ENCODE measurements around the gene TBC1D7. TPM values are rescaled to one million over a fixed set of nuclear protein-coding genes. Genes with fewer than 3 reads are reported as not detected.

Gene TBC1D7
- total RNA-seq: 10 to 100 TPM in 2 of 4 donors, 1 to 10 TPM in 2; 5.3 to 11.3 (median 8.9) TPM

GRCh38 chr6:13328076-13328874, at the start of gene TBC1D7:
Gene TBC1D7 (minus strand): TSS chr6:13328537. CDS start chr6:13326898, 1,639 bp downstream.
- DNase-seq (ENCODE audit: low spot score) (peak; percentile 74), ATAC-seq (ENCODE audit: low FRiP score) (peak; percentile 96)
- TF ChIP-seq, protein P1, sequence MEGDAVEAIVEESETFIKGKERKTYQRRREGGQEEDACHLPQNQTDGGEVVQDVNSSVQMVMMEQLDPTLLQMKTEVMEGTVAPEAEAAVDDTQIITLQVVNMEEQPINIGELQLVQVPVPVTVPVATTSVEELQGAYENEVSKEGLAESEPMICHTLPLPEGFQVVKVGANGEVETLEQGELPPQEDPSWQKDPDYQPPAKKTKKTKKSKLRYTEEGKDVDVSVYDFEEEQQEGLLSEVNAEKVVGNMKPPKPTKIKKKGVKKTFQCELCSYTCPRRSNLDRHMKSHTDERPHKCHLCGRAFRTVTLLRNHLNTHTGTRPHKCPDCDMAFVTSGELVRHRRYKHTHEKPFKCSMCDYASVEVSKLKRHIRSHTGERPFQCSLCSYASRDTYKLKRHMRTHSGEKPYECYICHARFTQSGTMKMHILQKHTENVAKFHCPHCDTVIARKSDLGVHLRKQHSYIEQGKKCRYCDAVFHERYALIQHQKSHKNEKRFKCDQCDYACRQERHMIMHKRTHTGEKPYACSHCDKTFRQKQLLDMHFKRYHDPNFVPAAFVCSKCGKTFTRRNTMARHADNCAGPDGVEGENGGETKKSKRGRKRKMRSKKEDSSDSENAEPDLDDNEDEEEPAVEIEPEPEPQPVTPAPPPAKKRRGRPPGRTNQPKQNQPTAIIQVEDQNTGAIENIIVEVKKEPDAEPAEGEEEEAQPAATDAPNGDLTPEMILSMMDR (IDR thresholded peaks at IDR 0.05): no peak

- DNase-seq (ENCODE audit: low spot score) (no peak), ATAC-seq (ENCODE audit: low FRiP score) (no peak)
- TF ChIP-seq, protein P1 (IDR thresholded peaks at IDR 0.05): no peak
Observed at GRCh38 chr6:13377054-13377758, 48.9 kb upstream of the TBC1D7 start.

GRCh38 chr6:13375360-13375878, 47.1 kb upstream of the TBC1D7 start:
- DNase-seq (ENCODE audit: low spot score) (no peak), ATAC-seq (ENCODE audit: low FRiP score) (no peak)
- TF ChIP-seq, protein P1 (IDR thresholded peaks at IDR 0.05): no peak

DNA sequence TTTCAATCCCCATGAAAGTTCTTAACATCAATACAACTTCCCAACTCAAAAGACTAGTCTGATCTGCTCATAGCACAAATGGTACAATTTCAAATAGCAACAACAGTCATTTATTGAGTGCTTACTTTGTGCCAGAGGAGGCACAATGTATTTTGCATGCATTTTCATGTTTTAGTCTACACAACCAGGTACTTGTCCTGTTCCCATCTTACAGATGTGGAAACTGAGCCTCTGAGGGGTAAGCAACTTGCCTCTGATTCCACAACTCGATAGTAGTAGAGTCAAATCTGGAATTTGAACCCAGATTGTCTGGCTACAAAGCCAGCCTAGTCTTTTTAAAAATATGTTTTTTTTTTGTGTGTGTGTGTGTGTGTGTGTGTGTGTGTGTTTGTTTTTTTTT, 45.6 kb upstream of the TBC1D7 start:
- no peak for DNase-seq (ENCODE audit: low spot score)
- TF ChIP-seq, protein P1 (IDR thresholded peaks at IDR 0.05): no peak
- ATAC-seq (ENCODE audit: low FRiP score): no peak

DNA sequence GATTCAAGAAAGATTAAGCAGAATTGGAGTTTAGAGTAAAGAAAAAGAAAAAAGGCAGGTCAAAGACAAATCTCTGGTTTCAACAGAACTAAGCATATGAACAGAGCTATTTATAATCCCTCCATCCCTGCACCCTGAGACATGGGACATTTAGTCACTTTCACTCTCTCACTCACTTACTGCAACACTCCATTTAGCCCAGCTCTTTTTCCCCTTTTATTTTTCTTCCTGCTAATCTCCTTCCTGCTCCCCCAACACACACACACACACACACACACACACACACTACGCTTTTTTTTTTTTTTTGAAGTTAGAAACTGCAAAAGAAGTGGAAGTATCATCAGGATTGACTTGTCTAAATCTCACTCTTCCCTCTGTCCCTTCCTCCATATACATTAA, 45.1 kb upstream of the TBC1D7 start:
- ATAC-seq (ENCODE audit: low FRiP score) (no peak), DNase-seq (ENCODE audit: low spot score) (no peak)
- TF ChIP-seq, protein P1 (IDR thresholded peaks at IDR 0.05): no peak

DNA sequence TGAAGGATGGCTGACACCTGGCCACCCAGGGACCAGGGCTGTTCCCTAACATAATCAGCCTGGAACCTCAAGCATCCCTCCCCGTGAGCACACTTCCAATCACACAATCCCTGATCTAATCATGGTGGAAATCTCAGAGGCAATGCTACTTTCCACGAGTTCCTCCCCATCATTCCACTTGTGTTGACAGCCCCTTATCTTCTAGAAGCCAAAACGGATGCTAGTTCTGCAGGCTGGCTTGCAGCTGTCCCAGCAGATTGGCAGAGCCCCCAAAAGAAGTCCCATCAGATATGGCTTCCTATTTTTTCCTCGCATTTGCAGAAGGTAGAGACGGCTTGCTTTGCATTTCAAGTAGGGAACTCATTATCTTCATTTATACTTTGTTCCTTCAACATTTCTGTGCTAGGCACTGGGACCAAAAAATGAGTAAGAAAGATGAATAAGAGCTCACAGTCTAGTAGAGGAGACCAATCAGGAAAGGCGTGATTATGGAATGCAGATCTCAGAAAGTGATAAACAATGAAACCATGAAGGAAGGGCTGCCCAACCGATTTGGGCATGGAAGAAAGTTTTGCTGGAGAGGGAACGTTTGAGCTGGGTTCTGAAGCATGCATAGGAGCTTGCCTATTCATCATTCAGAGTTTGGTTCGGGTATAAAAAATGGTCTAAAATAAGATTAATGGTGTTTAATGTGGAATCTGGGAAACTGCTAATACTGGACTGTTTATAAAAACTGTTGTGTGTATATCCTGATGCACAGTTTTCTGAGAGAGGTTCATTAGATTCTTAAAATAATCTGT, 44.6 kb upstream of the TBC1D7 start:
- DNase-seq (ENCODE audit: low spot score): no peak
- ATAC-seq (ENCODE audit: low FRiP score): no peak
- TF ChIP-seq, protein P1 (IDR thresholded peaks at IDR 0.05): no peak
